Endothelial cell of umbilical vein (primary cell): Measurements from ENCODE around the gene FBXO45. TPM values are rescaled to one million over a fixed set of nuclear protein-coding genes. Genes with fewer than 3 reads are reported as not detected.
"Not testable (repeated sequence)": the region's sequence is repeated elsewhere in the genome, so short reads cannot be mapped to it uniquely, and the experiment has no call there.

Experiments used
- BruUV-seq: library from RNA; stranded (reverse); fragments of 400-500 nt; replicated peaks from 2 replicates; lab custom pipeline; 2021; lab: Mats Ljungman, UMichigan
- CTCF ChIA-PET: fragments of 300-600, 350-600 bp; sonication (Branson Sonifier 250); formaldehyde crosslinking; loops from one replicate; lab custom pipeline; 2021; ENCODE audit warnings: antibody characterized with exemption, inconsistent platforms; lab: Charles Lee
- POLR2A ChIA-PET: fragments of 300-600, 350-600 bp; sonication (Branson Sonifier 250); formaldehyde crosslinking; loops from one replicate; lab custom pipeline; 2021; ENCODE audit warnings: antibody characterized with exemption, inconsistent platforms; lab: Charles Lee
- DNase-seq: peaks from one replicate; pipeline ENCODE4 v3.0.0-alpha.2; 2011; ENCODE audit warnings: low read depth, low spot score
- FAIRE-seq: peaks from 2 replicates; lab custom pipeline; 2011; peaks lifted over from hg19 to GRCh38; lab: Jason Lieb, UNC
- H2AFZ ChIP-seq: 2 replicates; pipeline ENCODE4 v1.6.0; 2012; ENCODE audit warnings: low read depth, low read length, control low read depth, inconsistent platforms
- H3K27ac ChIP-seq: 2 replicates; pipeline ENCODE4 v1.5.1; 2011; ENCODE audit warnings: low read depth, mild to moderate bottlenecking, control low read depth, low read length, moderate library complexity; ENCODE audit not compliant: insufficient read depth
- H3K27me3 ChIP-seq, 2 experiments: 2 replicates each; pipeline versions ENCODE4 v1.6.0 to v1.6.1; 2011; ENCODE audit warnings: low read length in 2 of 2, mixed read lengths in 1 of 2; ENCODE audit not compliant: control insufficient read depth in 2 of 2, insufficient read depth in 2 of 2
- H3K36me3 ChIP-seq, 2 experiments: 2 replicates in 1 of 2; 3 replicates in 1 of 2; pipeline ENCODE4 v1.5.1; 2011; ENCODE audit warnings: low read length in 2 of 2, mild to moderate bottlenecking in 1 of 2, moderate library complexity in 1 of 2; ENCODE audit not compliant: control insufficient read depth in 2 of 2, insufficient read depth in 2 of 2; ENCODE audit errors: extremely low read depth in 1 of 2
- H3K4me1 ChIP-seq: 3 replicates; pipeline ENCODE4 v1.5.1; 2011; ENCODE audit warnings: mild to moderate bottlenecking, low read length; ENCODE audit not compliant: control insufficient read depth, insufficient read depth; ENCODE audit errors: extremely low read depth
- H3K4me2 ChIP-seq: 2 replicates; pipeline ENCODE4 v1.6.1; 2011; ENCODE audit warnings: low read length, control low read depth, mixed read lengths; ENCODE audit not compliant: insufficient read depth
- H3K4me3 ChIP-seq, 3 experiments: fragments of 200-600 bp in 1 of 3; sonication (generic), shearing (Covaris generic) in 1 of 3; replicated peaks in 1 of 3; 2 replicates each; pipeline ENCODE4 v1.5.1; 2011 to 2016; ENCODE audit warnings: control low read depth in 3 of 3, low read length in 3 of 3, mild to moderate bottlenecking in 2 of 3, inconsistent platforms in 1 of 3, low read depth in 1 of 3, moderate library complexity in 1 of 3; ENCODE audit not compliant: insufficient read depth in 1 of 3
- H3K79me2 ChIP-seq: 2 replicates; pipeline ENCODE4 v1.6.0; 2012; ENCODE audit warnings: low read length, inconsistent platforms; ENCODE audit not compliant: control insufficient read depth, insufficient read depth
- H3K9ac ChIP-seq: replicated peaks from 2 replicates; pipeline ENCODE3; 2011; ENCODE audit warnings: low read length, control low read depth; ENCODE audit not compliant: insufficient read depth; ENCODE audit errors: extremely low read depth
- H3K9me1 ChIP-seq: replicated peaks from 3 replicates; pipeline ENCODE4 v1.6.0; 2011; ENCODE audit warnings: mild to moderate bottlenecking, low read length; ENCODE audit not compliant: control insufficient read depth, insufficient read depth; ENCODE audit errors: extremely low read depth
- H3K9me3 ChIP-seq: replicated peaks from 2 replicates; pipeline ENCODE4 v1.5.1; 2012; ENCODE audit warnings: low read length, inconsistent platforms; ENCODE audit not compliant: control insufficient read depth, insufficient read depth
- H4K20me1 ChIP-seq: replicated peaks from 2 replicates; pipeline ENCODE3; 2011; ENCODE audit warnings: mild to moderate bottlenecking, low read length; ENCODE audit not compliant: control insufficient read depth, insufficient read depth; ENCODE audit errors: extremely low read depth
- CTCF ChIP-seq, 2 donors: IDR thresholded peaks; 1 replicate in 1 of 2; 2 replicates in 1 of 2; pipeline ENCODE4 v1.5.1; 2011; ENCODE audit warnings: low read length in 2 of 2, mild to moderate bottlenecking in 2 of 2, moderate library complexity in 2 of 2, control low read depth in 1 of 2, inconsistent platforms in 1 of 2, low read depth in 1 of 2; ENCODE audit not compliant: insufficient read depth in 1 of 2; ENCODE audit errors: extremely low read depth in 1 of 2
- EZH2 ChIP-seq: IDR thresholded peaks from 2 replicates; pipeline ENCODE4 v1.6.1; 2012; ENCODE audit warnings: borderline replicate concordance, low read depth, mild to moderate bottlenecking, moderate library complexity, low read length, inconsistent platforms; ENCODE audit not compliant: severe bottlenecking
- FOS ChIP-seq: IDR thresholded peaks from 2 replicates; pipeline ENCODE4 v1.6.1; 2011; ENCODE audit warnings: mild to moderate bottlenecking, low read length, moderate library complexity, borderline replicate concordance; ENCODE audit not compliant: insufficient read depth
- GATA2 ChIP-seq: IDR thresholded peaks from 2 replicates; pipeline ENCODE4 v1.7.0; 2011; ENCODE audit warnings: low read depth, mild to moderate bottlenecking, moderate library complexity, mixed read lengths, low read length; ENCODE audit not compliant: insufficient read length, insufficient read depth
- JUN ChIP-seq: IDR thresholded peaks from 2 replicates; pipeline ENCODE4 v1.6.1; 2011; ENCODE audit warnings: borderline replicate concordance, low read depth; ENCODE audit not compliant: insufficient read length, insufficient read depth
- MYC ChIP-seq: IDR thresholded peaks from one replicate; pipeline ENCODE4 v1.6.1; 2011; ENCODE audit warnings: mild to moderate bottlenecking, low read depth, low read length
- POLR2AphosphoS5 ChIP-seq: IDR thresholded peaks from 2 replicates; pipeline ENCODE4 v1.6.1; 2012; ENCODE audit warnings: low read depth, mild to moderate bottlenecking, control low read depth, low read length, moderate library complexity; ENCODE audit not compliant: insufficient read depth
- dilution Hi-C: fragments of 300-500 bp; cut with MboI; formaldehyde crosslinking; loops from one replicate; pipeline ENCODE4 v1.15.0; 2019; ENCODE audit warnings: low sequenced_read_pairs; ENCODE audit not compliant: extremely low pct_ligation_motif_present
- intact Hi-C: fragments of 100-400 bp; cut with micrococcal nuclease; formaldehyde crosslinking; loops from one replicate; pipeline ENCODE4 v1.10.0; 2022
- polyA plus RNA-seq, 4 experiments: library from polyadenylated mRNA; depleted of rRNA in 3 of 4; stranded (reverse) in 3 of 4; unstranded in 1 of 4; fragments of >200 nt; gene quantifications; 2 replicates each; pipeline versions ENCODE4 v1.2.1 to v1.2.3, GENCODE V29; 2011 to 2012; ENCODE audit warnings: missing spikeins in 1 of 4
- total RNA-seq: library from RNA; stranded (reverse); gene quantifications from 2 replicates; pipeline ENCODE4 v1.2.3, GENCODE V29; 2021

The FBXO45 gene
- total and polyA plus RNA-seq, 2 donors (not counting 3 experiments of a cell fraction or from before 2014, with no cell fraction given) = 3.5 to 12.4 TPM

- not testable (repeated sequence) for BruUV-seq
These were observed 1.9 kb downstream of the FBXO45 start for GRCh38 chr3:196570332-196570731.

GRCh38 chr3:196572389-196572788, 3.9 kb downstream of the FBXO45 start:
- Histone ChIP-seq H2AFZ (no peak overlapping the region), H3K27ac (no peak overlapping the region), H3K4me3 (no peak overlapping the region), H3K4me1 (peaks cover 13% of the 10 kb centered on the region), H3K9me3 (no peaks in the 10 kb centered on the region), H3K9ac (no peak overlapping the region), H3K36me3 (no peaks in the 10 kb centered on the region), H4K20me1 (no peaks in the 10 kb centered on the region), H3K4me2 (no peak overlapping the region), H3K79me2 (peaks cover 68% of the 10 kb centered on the region), H3K27me3 (no peaks in the 10 kb centered on the region), H3K9me1 (no peaks in the 10 kb centered on the region)
- TF ChIP-seq FOS = no peak
- no peak for TF ChIP-seq CTCF (IDR thresholded peaks at IDR 0.05; ENCODE audit: extremely low read depth in 1 of 2, insufficient read depth in 1 of 2, low read depth in 1 of 2, low read length in 2 of 2)
- TF ChIP-seq MYC = no peak
- no peak for TF ChIP-seq JUN
- no peak for TF ChIP-seq EZH2
- no peak for TF ChIP-seq POLR2AphosphoS5
- TF ChIP-seq GATA2 = no peak
- FAIRE-seq (no peak), DNase-seq (no peak)
- CTCF ChIA-PET = interaction anchor here (1.0 to 1.5 kb wide), 3 partner anchors 9 to 136 kb away, joined by 3 to 5 read pairs (median 3); no protein-coding TSS in a partner anchor
- no TSS peak for BruUV-seq
- dilution Hi-C loops = no loop called here
- intact Hi-C loops = no loop called here
- POLR2A ChIA-PET = no interaction called here

More at GRCh38 chr3:196570332-196570731, 1.9 kb downstream of the FBXO45 start:
- H2AFZ ChIP-seq, H3K36me3 ChIP-seq, H3K4me3 ChIP-seq, H3K9me1 ChIP-seq, H3K9me3 ChIP-seq, H3K27ac ChIP-seq, intact Hi-C loops, H3K27me3 ChIP-seq, dilution Hi-C loops, FAIRE-seq, H3K9ac ChIP-seq, H3K4me2 ChIP-seq, H4K20me1 ChIP-seq, CTCF ChIA-PET, POLR2A ChIA-PET, DNase-seq: not testable (repeated sequence)
- peaks cover 15% of the 10 kb centered on the region for H3K4me1 ChIP-seq
- peaks cover 60% of the 10 kb centered on the region for H3K79me2 ChIP-seq
